GM10847 (cell line): ENCODE results near the gene SLC30A4.

Source experiments
- POLR2A ChIP-seq: IDR thresholded peaks from 2 replicates; pipeline ENCODE4 v1.6.1; 2011; ENCODE audit not compliant: insufficient read length; ENCODE audit errors: extremely low read depth

The SLC30A4 gene

DNA sequence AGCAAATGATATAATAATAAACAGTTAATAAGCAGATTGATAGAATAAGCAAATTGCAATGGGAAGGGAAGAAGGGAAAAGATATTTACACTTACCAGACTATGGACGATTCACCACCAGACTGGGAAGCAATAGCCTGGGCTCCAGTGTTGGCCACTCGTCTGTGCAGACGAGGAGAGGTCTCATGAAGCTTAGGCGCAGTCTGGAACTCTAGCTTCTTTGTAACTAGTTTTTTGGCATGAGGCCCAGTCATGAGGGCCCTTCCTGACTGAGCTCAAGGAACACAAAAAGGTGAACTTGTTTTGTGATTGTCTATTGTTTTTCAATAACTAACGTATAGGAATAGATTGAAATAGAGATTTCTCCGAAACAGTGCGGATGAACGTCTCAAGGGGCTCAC, 80.9 kb downstream of the SLC30A4 start:
- TF ChIP-seq POLR2A = no peak

DNA sequence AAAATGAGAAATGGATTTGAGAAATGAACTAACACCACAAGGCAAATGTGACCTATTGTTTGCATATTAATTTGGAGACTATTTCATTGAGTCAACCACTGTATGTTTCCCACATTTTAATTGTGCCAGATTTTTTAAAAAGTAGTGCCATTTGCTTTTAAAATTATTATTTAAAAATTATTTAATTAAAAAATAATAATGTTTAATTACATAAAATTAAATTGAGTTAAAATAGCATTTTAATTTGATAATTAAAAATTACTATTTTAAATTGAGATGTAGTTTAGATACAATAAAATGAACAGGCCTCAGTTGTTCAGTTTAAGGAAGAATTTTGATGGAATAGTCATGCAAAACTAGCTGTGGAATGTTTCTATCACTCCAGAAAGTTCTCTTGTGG, 81.5 kb downstream of the SLC30A4 start:
- no peak for TF ChIP-seq POLR2A

DNA sequence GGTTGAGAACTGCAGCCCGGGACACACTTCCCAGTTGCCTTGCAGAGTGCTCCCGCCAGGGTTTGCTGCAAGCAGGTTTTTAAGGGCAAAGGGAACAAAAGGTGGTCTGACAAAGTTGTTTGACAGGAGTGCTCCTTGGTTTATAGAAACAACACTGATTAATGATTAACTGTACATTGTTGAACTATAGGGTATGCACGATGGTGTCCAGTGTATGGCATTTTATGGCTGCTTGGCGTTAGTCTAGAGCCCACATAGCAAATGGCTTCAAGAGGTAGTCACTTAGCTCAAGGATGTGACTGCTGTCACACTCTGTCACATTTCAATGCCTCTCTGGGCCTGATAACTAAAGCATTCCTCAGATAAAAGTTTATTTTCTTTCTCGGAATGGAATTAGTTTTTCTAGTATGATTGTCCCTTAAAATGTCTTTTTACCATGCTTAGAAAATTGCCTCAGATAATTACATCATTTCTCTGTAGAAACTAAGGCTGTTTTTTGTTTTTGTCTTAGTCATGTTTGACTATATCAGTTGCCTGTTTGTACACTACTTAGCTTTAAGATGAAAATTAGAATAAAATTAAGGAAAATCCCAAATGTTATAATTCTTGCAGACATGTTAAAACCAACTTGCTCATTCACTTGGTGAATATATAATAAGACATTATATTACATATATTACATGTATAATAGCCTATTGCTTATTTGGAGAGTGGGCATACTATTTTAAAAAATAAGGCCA, 82.9 kb downstream of the SLC30A4 start:
- no peak for TF ChIP-seq POLR2A

DNA sequence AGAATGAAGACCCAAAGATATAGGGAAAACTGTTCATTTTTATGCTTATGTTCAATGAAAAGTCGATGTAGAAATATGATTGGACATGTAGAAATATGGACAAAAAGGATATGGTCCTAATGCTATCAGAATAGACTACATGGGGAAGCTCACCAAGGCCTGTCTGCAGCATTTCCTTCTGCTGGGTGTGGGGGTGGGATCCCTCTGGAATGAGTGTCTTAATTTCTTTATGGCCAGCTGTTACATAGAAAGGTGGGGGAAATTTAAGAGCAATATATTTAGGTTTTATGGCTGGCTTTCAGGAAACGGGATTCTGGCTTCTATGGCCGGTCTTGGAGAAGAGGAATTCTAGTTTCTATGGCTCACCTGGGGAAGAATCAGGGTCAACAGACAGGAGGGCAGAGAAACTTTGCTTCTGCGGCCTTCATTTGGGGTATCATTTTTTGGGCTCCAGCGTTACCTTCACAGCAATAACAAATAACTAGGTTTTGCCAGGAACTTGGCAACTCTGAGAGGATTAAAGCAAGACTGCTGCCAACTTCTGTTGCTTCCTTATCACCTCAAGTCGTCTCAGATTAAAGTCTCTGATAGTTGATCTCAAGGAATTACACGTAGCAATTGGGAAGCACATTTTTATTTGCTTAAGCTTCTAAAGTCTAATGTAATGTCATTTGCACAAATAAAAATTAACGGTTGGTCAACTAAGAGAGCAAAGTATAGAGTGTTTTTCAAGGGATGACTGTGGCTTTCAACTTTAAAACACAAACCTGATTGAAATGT, 87.2 kb downstream of the SLC30A4 start:
- no peak for TF ChIP-seq POLR2A

DNA sequence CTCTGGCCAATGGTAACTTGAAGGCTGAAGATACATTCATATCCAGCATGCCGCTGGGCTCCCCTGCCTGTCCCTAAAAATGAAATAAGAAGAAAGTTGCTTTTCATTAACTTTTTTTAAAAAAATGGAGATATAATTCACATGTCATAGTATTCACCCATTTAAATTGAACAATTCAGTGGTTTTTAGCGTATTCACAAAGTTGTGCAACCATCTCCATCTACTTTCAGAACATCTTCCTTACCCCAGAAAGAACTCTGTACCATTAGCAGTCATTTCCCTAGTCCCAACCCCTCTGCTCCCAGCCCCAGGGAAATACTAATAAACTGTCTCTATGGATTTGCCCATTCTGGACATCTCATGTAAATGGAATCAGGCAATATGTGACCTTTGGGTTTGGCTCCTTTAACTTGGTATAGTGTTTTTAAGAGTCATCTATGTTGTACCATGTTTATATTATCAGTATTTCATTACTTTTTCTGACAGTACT, 88.4 kb downstream of the SLC30A4 start:
- TF ChIP-seq POLR2A = no peak

DNA sequence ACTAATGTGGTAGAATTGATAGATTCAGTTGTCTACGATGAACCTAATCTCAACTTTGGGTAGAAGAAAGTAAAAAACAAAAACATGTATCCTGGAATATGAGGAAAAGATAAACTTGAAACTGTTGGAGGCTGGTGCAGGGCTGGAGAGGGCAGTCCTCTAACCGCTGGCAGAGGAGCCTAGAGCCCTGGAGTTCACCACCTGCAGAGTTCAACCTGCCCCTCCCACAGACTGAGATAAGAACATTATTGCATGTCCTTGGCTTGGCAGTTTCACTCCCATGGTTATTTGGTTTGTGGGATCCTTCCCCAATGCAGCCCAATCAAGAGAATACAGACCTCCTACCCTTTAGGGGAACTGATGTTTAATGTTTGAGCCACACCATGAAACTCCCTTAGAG, 91.0 kb downstream of the SLC30A4 start:
- no peak for TF ChIP-seq POLR2A

DNA sequence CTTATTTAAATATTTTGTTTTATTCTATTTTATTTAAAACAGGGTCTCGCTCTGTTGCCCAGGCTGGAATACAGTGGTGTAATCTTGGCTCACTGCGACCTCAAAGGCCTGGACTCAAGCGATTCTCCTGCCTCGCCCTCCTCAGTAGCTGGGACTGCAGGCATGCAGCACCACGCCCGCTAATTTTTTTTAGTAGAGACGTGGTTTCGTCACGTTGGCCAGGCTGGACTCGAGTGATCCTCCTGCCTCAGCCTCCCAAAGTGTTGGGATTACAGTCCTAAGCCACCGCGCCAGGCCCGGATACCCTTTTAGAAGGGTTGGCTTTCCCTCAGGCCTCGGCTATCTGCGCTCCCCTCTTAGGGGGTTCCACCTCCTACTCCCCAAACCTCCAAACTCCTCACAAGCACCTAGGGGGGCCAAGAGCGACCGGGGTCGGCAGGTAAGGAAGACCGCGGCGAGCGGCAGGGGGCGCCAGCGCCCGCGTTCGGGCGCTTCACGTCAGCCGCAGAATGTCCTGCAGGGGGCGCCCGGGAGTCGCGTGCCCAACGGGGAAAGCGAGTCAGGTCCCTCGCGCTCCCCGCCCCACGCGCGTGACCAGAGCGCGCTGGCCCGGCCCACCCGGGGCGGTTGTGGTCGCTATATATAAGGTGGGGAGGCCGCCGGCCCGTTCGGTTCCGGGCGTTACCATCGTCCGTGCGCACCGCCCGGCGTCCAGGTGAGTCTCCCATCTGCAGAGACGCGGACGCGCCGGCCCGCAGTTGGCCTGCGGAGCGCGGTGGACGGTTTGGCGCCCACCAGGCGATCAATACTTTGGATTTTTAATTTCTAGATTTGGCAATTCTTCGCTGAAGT, 92.4 kb downstream of the SLC30A4 start:
- no peak for TF ChIP-seq POLR2A
